Activated CD4-positive, alpha-beta T cell treated with anti-CD3 and anti-CD28 coated beads for 36 hours (primary cell): Measurements from ENCODE around the gene LRRC8E. TPM values are rescaled to one million over a fixed set of nuclear protein-coding genes. Genes with fewer than 3 reads are reported as not detected.
"Not testable (repeated sequence)": the region's sequence is repeated elsewhere in the genome, so short reads cannot be mapped to it uniquely, and the experiment has no call there.

Experiments
- ATAC-seq: fragments of 200-7000 bp; cut with Tn5 transposase; one replicate; pipeline ENCODE4 v1.10.0; 2021; ENCODE audit warnings: mild to moderate bottlenecking, moderate library complexity
- CTCF ChIA-PET: fragments of 350-600 bp; sonication (Branson Sonifier 250); formaldehyde crosslinking; loops from one replicate; lab custom pipeline; 2021; ENCODE audit warnings: antibody characterized with exemption; lab: Charles Lee
- POLR2A ChIA-PET: fragments of 350-600 bp; sonication (Branson Sonifier 250); formaldehyde crosslinking; loops from one replicate; lab custom pipeline; 2021; ENCODE audit warnings: antibody characterized with exemption, inconsistent platforms; lab: Charles Lee
- DNase-seq: peaks from one replicate; pipeline ENCODE4 v3.0.0-alpha.2; 2020
- H3K27ac Mint-ChIP-seq: one replicate; pipeline ENCODE4 v1.8.0; 2021; ENCODE audit warnings: mixed read lengths
- H3K27me3 Mint-ChIP-seq: one replicate; pipeline ENCODE4 v1.8.0; 2021; ENCODE audit warnings: mixed read lengths
- H3K36me3 Mint-ChIP-seq: one replicate; pipeline ENCODE4 v1.8.0; 2021; ENCODE audit warnings: low read depth, mixed read lengths
- H3K4me1 Mint-ChIP-seq: one replicate; pipeline ENCODE4 v1.8.0; 2021; ENCODE audit warnings: mixed read lengths
- H3K4me3 Mint-ChIP-seq: one replicate; pipeline ENCODE4 v1.8.0; 2021; ENCODE audit warnings: mild to moderate bottlenecking, moderate library complexity, mixed read lengths
- H3K9me3 Mint-ChIP-seq: one replicate; pipeline ENCODE4 v1.8.0; 2021; ENCODE audit warnings: low read depth, mixed read lengths
- intact Hi-C, 2 experiments: fragments of 100-400 bp; cut with DNase I in 1 of 2; cut with micrococcal nuclease in 1 of 2; formaldehyde crosslinking; loops; one replicate each; pipeline versions ENCODE4 v1.14.2 to v1.15.1; 2022 to 2024; cut with DNase I, micrococcal nuclease
- total RNA-seq, 2 experiments: library from RNA; stranded (reverse); gene quantifications; one replicate each; pipeline ENCODE4 v1.2.3, GENCODE V29; 2021

LRRC8E gene
- total RNA-seq, 2 experiments from 2014 or later = not detected

- H3K9me3 Mint-ChIP-seq, intact Hi-C loops, DNase-seq, ATAC-seq, H3K27ac Mint-ChIP-seq, H3K36me3 Mint-ChIP-seq: not testable (repeated sequence)
- peaks cover 21% of the 10 kb centered on the region for H3K27me3 Mint-ChIP-seq
- H3K4me3 Mint-ChIP-seq = peak overlapping the region; percentile 47
- H3K4me1 Mint-ChIP-seq = peaks cover 32% of the 10 kb centered on the region
- POLR2A ChIA-PET = interaction anchor here (0.5 kb wide), 1 partner anchor 12 kb away, joined by 4 read pairs; no protein-coding TSS in a partner anchor
- CTCF ChIA-PET = interaction anchor here (0.5 to 4.4 kb wide), 7 partner anchors 9 to 847 kb away, joined by 3 to 32 read pairs (median 3); partner anchors contain the start of gene TIMM44
Observed at GRCh38 chr19:7918062-7918614, 29.8 kb downstream of the LRRC8E start.

GRCh38 chr19:7918615-7919421, 30.5 kb downstream of the LRRC8E start:
- POLR2A ChIA-PET = interaction anchor here (0.5 kb wide), 1 partner anchor 11 kb away, joined by 4 read pairs; no protein-coding TSS in a partner anchor

GRCh38 chr19:7919610-7920518, 31.6 kb downstream of the LRRC8E start, which contains the start of gene SNAPC2:
Gene SNAPC2 (plus strand): TSS chr19:7920338. CDS start chr19:7920367, 29 bp downstream.
- ChIA-PET CTCF (interaction anchor here (0.6 to 4.4 kb wide), 10 partner anchors 9 to 971 kb away, joined by 3 to 32 read pairs (median 5); partner anchors contain the start of genes MAP2K7 and TIMM44), POLR2A (interaction anchor here (0.6 to 2.9 kb wide), 3 partner anchors 24 to 149 kb away, joined by 6 to 10 read pairs (median 8); partner anchors contain the start of gene TIMM44)
- Mint-ChIP-seq H3K36me3 (peaks cover 5% of the 10 kb centered on the region), H3K4me1 (peaks cover 32% of the 10 kb centered on the region), H3K27ac (peak within 1 kb of the TSS; percentile 87), H3K27me3 (peaks cover 20% of the 10 kb centered on the region), H3K9me3 (no peaks in the 10 kb centered on the region), H3K4me3 (peak within 1 kb of the TSS; percentile 82)
- ATAC-seq (peak; percentile 76), DNase-seq (peak; percentile 98)
- intact Hi-C loops = loop anchor here (1.0 to 5.0 kb wide), 18 partner anchors 17 to 1547 kb away; partner anchors contain the start of genes MAP2K7 (in 2 of the 2), TIMM44 (in 2 of the 2), ALKBH7 (in 1 of the 2) and CERS4 (in 1 of the 2)

More at GRCh38 chr19:7918615-7919421, 30.5 kb downstream of the LRRC8E start:
- Mint-ChIP-seq H3K36me3 (peaks cover 5% of the 10 kb centered on the region), H3K4me3 (peak overlapping the region; percentile 82), H3K4me1 (peaks cover 32% of the 10 kb centered on the region), H3K27ac (no peak overlapping the region), H3K9me3 (no peaks in the 10 kb centered on the region), H3K27me3 (peaks cover 21% of the 10 kb centered on the region)
- DNase-seq (no peak), ATAC-seq (no peak)
- intact Hi-C loops = no loop called here
- CTCF ChIA-PET = interaction anchor here (2.0 to 4.4 kb wide), 4 partner anchors 15 to 50 kb away, joined by 6 to 32 read pairs (median 15); partner anchors contain the start of genes MAP2K7 and TIMM44

- peak; percentile 100 for DNase-seq
- peaks cover 14% of the 10 kb centered on the region for H3K27me3 Mint-ChIP-seq
- no peaks in the 10 kb centered on the region for H3K9me3 Mint-ChIP-seq
- peak; percentile 58 for ATAC-seq
- peak overlapping the region; percentile 82 for H3K4me3 Mint-ChIP-seq
- ChIA-PET CTCF (interaction anchor here (0.7 to 4.4 kb wide), 10 partner anchors 8 to 972 kb away, joined by 3 to 32 read pairs (median 5); partner anchors contain the start of genes MAP2K7 and TIMM44), POLR2A (interaction anchor here (0.6 to 2.9 kb wide), 4 partner anchors 10 to 148 kb away, joined by 3 to 10 read pairs (median 7); partner anchors contain the start of gene TIMM44)
- H3K27ac Mint-ChIP-seq = peak overlapping the region; percentile 87
- H3K36me3 Mint-ChIP-seq = peaks cover 5% of the 10 kb centered on the region
- peaks cover 31% of the 10 kb centered on the region for H3K4me1 Mint-ChIP-seq
- intact Hi-C loops = loop anchor here (1.0 to 5.0 kb wide), 18 partner anchors 17 to 1548 kb away; partner anchors contain the start of genes MAP2K7 (in 2 of the 2), TIMM44 (in 2 of the 2), ALKBH7 (in 1 of the 2) and CERS4 (in 1 of the 2)
Observed at GRCh38 chr19:7920519-7921301, 32.4 kb downstream of the LRRC8E start.

- Mint-ChIP-seq H3K27ac (peak overlapping the region; percentile 87), H3K36me3 (peaks cover 5% of the 10 kb centered on the region), H3K27me3 (peaks cover 14% of the 10 kb centered on the region), H3K4me3 (peak overlapping the region; percentile 82), H3K4me1 (peaks cover 30% of the 10 kb centered on the region), H3K9me3 (no peaks in the 10 kb centered on the region)
- intact Hi-C loops = loop anchor here (2.0 to 5.0 kb wide), 2 partner anchors 69 to 1549 kb away; partner anchors contain the start of gene ALKBH7 (in 1 of the 2)
- DNase-seq = no peak
- ChIA-PET POLR2A (interaction anchor here (1.1 to 2.9 kb wide), 3 partner anchors 9 to 52 kb away, joined by 3 to 10 read pairs (median 8); partner anchors contain the start of gene TIMM44), CTCF (interaction anchor here (0.7 to 4.4 kb wide), 6 partner anchors 23 to 108 kb away, joined by 3 to 32 read pairs (median 6); partner anchors contain the start of gene TIMM44)
- ATAC-seq = no peak
Observed at GRCh38 chr19:7921302-7921966, 33.1 kb downstream of the LRRC8E start.

GRCh38 chr19:7921967-7922835, 33.9 kb downstream of the LRRC8E start:
- CTCF ChIA-PET = interaction anchor here (0.7 to 3.1 kb wide), 3 partner anchors 22 to 109 kb away, joined by 3 to 24 read pairs (median 10); partner anchors contain the start of gene TIMM44
- H3K9me3 Mint-ChIP-seq = no peaks in the 10 kb centered on the region
- POLR2A ChIA-PET = interaction anchor here (2.5 to 2.9 kb wide), 2 partner anchors 22 to 53 kb away, joined by 8 to 10 read pairs; partner anchors contain the start of gene TIMM44
- intact Hi-C loops = loop anchor here (2.0 to 5.0 kb wide), 2 partner anchors 70 to 1549 kb away; partner anchors contain the start of gene ALKBH7 (in 1 of the 2)
- H3K4me1 Mint-ChIP-seq = peaks cover 28% of the 10 kb centered on the region
- H3K36me3 Mint-ChIP-seq = peaks cover 5% of the 10 kb centered on the region
- DNase-seq (no peak), ATAC-seq (no peak)
- H3K27ac Mint-ChIP-seq = no peak overlapping the region
- H3K27me3 Mint-ChIP-seq = peaks cover 13% of the 10 kb centered on the region
- H3K4me3 Mint-ChIP-seq = no peak overlapping the region

- Mint-ChIP-seq H3K27me3 (peaks cover 12% of the 10 kb centered on the region), H3K9me3 (no peaks in the 10 kb centered on the region), H3K4me1 (peaks cover 25% of the 10 kb centered on the region), H3K27ac (no peak overlapping the region), H3K4me3 (no peak overlapping the region), H3K36me3 (peaks cover 5% of the 10 kb centered on the region)
- CTCF ChIA-PET = interaction anchor here (1.8 kb wide), 1 partner anchor 53 kb away, joined by 7 read pairs; no protein-coding TSS in a partner anchor
- DNase-seq (no peak), ATAC-seq (no peak)
- intact Hi-C loops = loop anchor here in 1 of 2 experiments (5.0 kb wide), 1 partner anchor 71 kb away; no protein-coding TSS in a partner anchor
- POLR2A ChIA-PET = interaction anchor here (0.6 kb wide), 1 partner anchor 430 kb away, joined by 6 read pairs; no protein-coding TSS in a partner anchor
Observed at GRCh38 chr19:7922836-7923195, 34.5 kb downstream of the LRRC8E start.
